WTC11 (cell line): ENCODE results near the gene UBL5. TPM values are rescaled to one million over a fixed set of nuclear protein-coding genes. Genes with fewer than 3 reads are reported as not detected.

Source experiments
- ATAC-seq: fragments of 200-7000 bp; cut with Tn5 transposase; 2 replicates; pipeline ENCODE4 v1.10.0; 2021; ENCODE audit warnings: mild to moderate bottlenecking, moderate library complexity
- CTCF ChIA-PET: fragments of 300-600 bp; sonication (Branson Sonifier 250); formaldehyde crosslinking; loops from one replicate; lab custom pipeline; 2021; ENCODE audit warnings: antibody characterized with exemption; lab: Charles Lee
- POLR2A ChIA-PET: fragments of 350-600 bp; sonication (Branson Sonifier 250); formaldehyde crosslinking; loops from one replicate; lab custom pipeline; 2021; ENCODE audit warnings: antibody characterized with exemption; lab: Charles Lee
- DNase-seq: peaks from one replicate; pipeline ENCODE4 v3.0.0; 2021; ENCODE audit warnings: low spot score
- H3K27ac Mint-ChIP-seq: 2 replicates; pipeline ENCODE4 v1.8.0; 2021; ENCODE audit warnings: mixed read lengths
- H3K27me3 Mint-ChIP-seq: 2 replicates; pipeline ENCODE4 v1.8.0; 2021; ENCODE audit warnings: low read depth, mild to moderate bottlenecking, moderate library complexity, mixed read lengths
- H3K36me3 Mint-ChIP-seq: 2 replicates; pipeline ENCODE4 v1.8.0; 2021; ENCODE audit warnings: mixed read lengths
- H3K4me1 Mint-ChIP-seq: 2 replicates; pipeline ENCODE4 v1.8.0; 2022; ENCODE audit warnings: mixed read lengths
- H3K4me3 Mint-ChIP-seq: 2 replicates; pipeline ENCODE4 v1.8.0; 2021; ENCODE audit warnings: mild to moderate bottlenecking, moderate library complexity, mixed read lengths
- H3K9me3 Mint-ChIP-seq: 2 replicates; pipeline ENCODE4 v1.8.0; 2021; ENCODE audit warnings: mixed read lengths
- EMX1 ChIP-seq: fragments of 250-450 bp; sonication (Bioruptor Pico); IDR thresholded peaks from 2 replicates; pipeline ENCODE4 v1.8.0; 2021; ENCODE audit warnings: mild to moderate bottlenecking
- FOXJ3 ChIP-seq: sonication (generic); formaldehyde crosslinking; IDR thresholded peaks from 2 replicates; pipeline ENCODE4 v1.9.0; 2021; ENCODE audit warnings: missing genetic modification reagents, mild to moderate bottlenecking, borderline replicate concordance
- FOXK1 ChIP-seq: sonication (generic); formaldehyde crosslinking; IDR thresholded peaks from 2 replicates; pipeline ENCODE4 v1.8.0; 2022; ENCODE audit warnings: mild to moderate bottlenecking, moderate library complexity, missing genetic modification reagents
- JUN ChIP-seq: sonication (generic); formaldehyde crosslinking; IDR thresholded peaks from 2 replicates; pipeline ENCODE4 v1.8.0; 2023; ENCODE audit warnings: mild to moderate bottlenecking, missing genetic modification reagents
- KAT7 ChIP-seq: sonication (generic); formaldehyde crosslinking; IDR thresholded peaks from 2 replicates; pipeline ENCODE4 v1.8.1; 2023; ENCODE audit warnings: missing genetic modification reagents, mild to moderate bottlenecking, borderline replicate concordance
- MXD4 ChIP-seq: fragments of 250-450 bp; sonication (Bioruptor Pico); IDR thresholded peaks from 2 replicates; pipeline ENCODE4 v1.8.0; 2021; ENCODE audit warnings: mild to moderate bottlenecking, moderate library complexity, borderline replicate concordance
- NR1H2 ChIP-seq: sonication (generic); formaldehyde crosslinking; IDR thresholded peaks from 2 replicates; pipeline ENCODE4 v1.9.0; 2021; ENCODE audit warnings: mild to moderate bottlenecking, moderate library complexity, missing genetic modification reagents
- NR2C2 ChIP-seq: sonication (generic); formaldehyde crosslinking; IDR thresholded peaks from 2 replicates; pipeline ENCODE4 v1.8.0; 2022; ENCODE audit warnings: mild to moderate bottlenecking, missing genetic modification reagents
- SMAD3 ChIP-seq: sonication (generic); formaldehyde crosslinking; IDR thresholded peaks from 2 replicates; pipeline ENCODE4 v1.8.0; 2022; ENCODE audit warnings: missing genetic modification reagents, mild to moderate bottlenecking, borderline replicate concordance
- TCF7 ChIP-seq: sonication (generic); formaldehyde crosslinking; IDR thresholded peaks from 2 replicates; pipeline ENCODE4 v1.8.0; 2022; ENCODE audit warnings: mild to moderate bottlenecking, low read depth, missing genetic modification reagents, moderate library complexity
- TP53 ChIP-seq: sonication (generic); formaldehyde crosslinking; IDR thresholded peaks from 2 replicates; pipeline ENCODE4 v1.8.1; 2023; ENCODE audit warnings: mild to moderate bottlenecking, missing genetic modification reagents
- ZBTB21 ChIP-seq: sonication (generic); formaldehyde crosslinking; IDR thresholded peaks from 2 replicates; pipeline ENCODE4 v1.8.1; 2023; ENCODE audit warnings: mild to moderate bottlenecking, missing genetic modification reagents, borderline replicate concordance
- ZNF219 ChIP-seq: sonication (generic); formaldehyde crosslinking; IDR thresholded peaks from 2 replicates; pipeline ENCODE4 v1.8.0; 2023; ENCODE audit warnings: missing genetic modification reagents, mild to moderate bottlenecking, borderline replicate concordance
- ZNF416 ChIP-seq: fragments of 250-450 bp; sonication (Bioruptor Pico); IDR thresholded peaks from 2 replicates; pipeline ENCODE4 v1.9.0; 2021; ENCODE audit warnings: mild to moderate bottlenecking, inconsistent platforms
- ZNF671 ChIP-seq: fragments of 250-450 bp; sonication (Bioruptor Pico); IDR thresholded peaks from 2 replicates; pipeline ENCODE4 v1.8.0; 2021; ENCODE audit warnings: mild to moderate bottlenecking
- total RNA-seq: library from RNA; stranded (reverse); gene quantifications from 3 replicates; pipeline ENCODE4 v1.2.3, GENCODE V29; 2021
- TF ChIP-seq, protein P1 (sequence below): sonication (generic); formaldehyde crosslinking; IDR thresholded peaks from 2 replicates; pipeline ENCODE4 v1.8.1; 2023; ENCODE audit warnings: mild to moderate bottlenecking, missing genetic modification reagents, moderate library complexity
- TF ChIP-seq, protein P2 (sequence below): sonication (generic); formaldehyde crosslinking; conservative IDR thresholded peaks from 2 replicates; pipeline ENCODE4 v1.8.1; 2023; ENCODE audit warnings: mild to moderate bottlenecking, low read depth, missing genetic modification reagents, moderate library complexity
- TF ChIP-seq, protein P3 (sequence below): sonication (generic); formaldehyde crosslinking; IDR thresholded peaks from 2 replicates; pipeline ENCODE4 v1.8.1; 2022; ENCODE audit warnings: low read depth, missing genetic modification reagents, borderline replicate concordance

The UBL5 gene
- total RNA-seq, 1 experiment from 2014 or later: 402 TPM

DNA sequence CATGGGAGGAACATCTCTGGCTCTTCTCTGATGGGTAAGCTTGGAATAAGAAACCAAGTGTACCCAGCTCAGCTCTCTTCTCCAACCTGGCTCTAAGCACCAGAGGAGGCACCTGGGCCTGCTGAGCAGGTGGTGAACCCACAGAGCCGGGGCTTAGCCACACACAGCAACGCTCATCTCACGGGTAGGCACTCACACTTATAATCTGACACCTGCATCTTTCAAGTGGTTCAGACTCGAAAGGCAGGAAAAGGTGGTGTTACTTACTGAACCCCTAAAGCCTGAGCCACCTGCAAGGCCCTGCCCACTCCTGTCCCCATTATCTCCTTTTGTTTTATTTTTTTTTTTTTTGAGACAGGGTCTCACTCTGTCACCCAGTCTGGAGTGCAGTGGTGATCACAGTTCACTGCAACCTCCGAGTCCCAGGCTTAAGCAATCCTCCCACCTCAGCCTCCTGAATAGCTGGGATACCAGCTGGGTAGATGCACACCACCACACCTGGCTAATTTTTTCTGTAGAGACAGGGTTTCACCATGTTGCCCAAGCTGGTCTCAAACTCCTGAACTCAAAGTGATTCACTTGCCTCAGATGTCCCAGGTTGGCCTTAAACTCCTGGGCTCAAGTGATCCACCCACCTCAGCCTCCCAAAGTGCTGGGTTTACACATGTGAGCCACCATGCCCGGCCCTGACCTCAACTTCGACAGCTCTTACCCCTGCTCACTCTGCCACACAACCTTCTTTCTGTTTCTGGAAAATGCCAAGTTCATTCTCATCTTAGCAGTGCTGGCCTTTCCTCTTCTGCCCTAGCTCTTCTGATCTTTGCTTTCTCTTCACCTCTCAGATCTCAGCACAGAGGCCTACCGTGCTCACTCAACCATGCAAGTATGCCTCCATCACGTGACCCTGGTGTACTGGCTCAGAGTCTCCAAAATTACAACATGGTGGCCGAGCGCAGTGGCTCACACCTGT, 18.6 kb upstream of the UBL5 start:
- DNase-seq (no peak), ATAC-seq (no peak)
- no peaks in the 10 kb centered on the region for H3K4me1 Mint-ChIP-seq
- CTCF ChIA-PET: no interaction called here
- no peak overlapping the region for H3K27ac Mint-ChIP-seq
- 0 out of 2 replicates have a peak, but pooled peaks cover 3% of the 10 kb centered on the region for H3K9me3 Mint-ChIP-seq
- TF ChIP-seq ZNF219 (CRISPR knock-in tag) (no peak), TP53 (no peak), SMAD3 (CRISPR knock-in tag) (no peak), KAT7 (CRISPR knock-in tag) (no peak)
- POLR2A ChIA-PET: interaction anchor here (0.5 kb wide), 1 partner anchor 8 kb away, joined by 4 read pairs; no protein-coding TSS in a partner anchor
- H3K4me3 Mint-ChIP-seq: no peak overlapping the region
- H3K36me3 Mint-ChIP-seq: peaks cover 23% of the 10 kb centered on the region
- no peaks in the 10 kb centered on the region for H3K27me3 Mint-ChIP-seq

DNA sequence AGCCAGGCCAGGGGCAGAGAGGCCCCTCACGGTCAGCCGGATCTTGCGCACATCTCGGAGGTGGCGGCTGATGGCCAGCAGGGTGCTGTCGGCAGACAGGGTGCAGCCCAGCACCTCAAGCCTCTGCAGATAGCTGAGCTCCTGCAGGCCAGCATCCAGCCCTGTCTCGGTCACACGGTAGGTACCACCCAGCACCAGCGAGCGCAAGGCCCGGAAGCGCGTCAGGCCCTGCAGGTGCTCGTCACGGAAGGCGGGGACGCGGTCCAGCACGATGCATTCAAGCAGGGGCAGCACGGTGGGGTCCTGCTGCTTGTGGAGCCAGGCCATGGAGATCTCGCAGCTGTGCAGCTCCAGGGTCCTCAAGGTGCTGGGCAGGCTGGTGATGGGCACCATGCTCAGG, 16.6 kb upstream of the UBL5 start:
- ChIA-PET POLR2A (no interaction called here), CTCF (no interaction called here)
- ATAC-seq (no peak), DNase-seq (no peak)
- no peaks in the 10 kb centered on the region for H3K27me3 Mint-ChIP-seq
- peaks cover 39% of the 10 kb centered on the region for H3K36me3 Mint-ChIP-seq
- TF ChIP-seq, protein P1, sequence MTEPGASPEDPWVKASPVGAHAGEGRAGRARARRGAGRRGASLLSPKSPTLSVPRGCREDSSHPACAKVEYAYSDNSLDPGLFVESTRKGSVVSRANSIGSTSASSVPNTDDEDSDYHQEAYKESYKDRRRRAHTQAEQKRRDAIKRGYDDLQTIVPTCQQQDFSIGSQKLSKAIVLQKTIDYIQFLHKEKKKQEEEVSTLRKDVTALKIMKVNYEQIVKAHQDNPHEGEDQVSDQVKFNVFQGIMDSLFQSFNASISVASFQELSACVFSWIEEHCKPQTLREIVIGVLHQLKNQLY (CRISPR knock-in tag): no peak
- TF ChIP-seq MXD4 (CRISPR knock-in tag): no peak
- TF ChIP-seq, protein P2, sequence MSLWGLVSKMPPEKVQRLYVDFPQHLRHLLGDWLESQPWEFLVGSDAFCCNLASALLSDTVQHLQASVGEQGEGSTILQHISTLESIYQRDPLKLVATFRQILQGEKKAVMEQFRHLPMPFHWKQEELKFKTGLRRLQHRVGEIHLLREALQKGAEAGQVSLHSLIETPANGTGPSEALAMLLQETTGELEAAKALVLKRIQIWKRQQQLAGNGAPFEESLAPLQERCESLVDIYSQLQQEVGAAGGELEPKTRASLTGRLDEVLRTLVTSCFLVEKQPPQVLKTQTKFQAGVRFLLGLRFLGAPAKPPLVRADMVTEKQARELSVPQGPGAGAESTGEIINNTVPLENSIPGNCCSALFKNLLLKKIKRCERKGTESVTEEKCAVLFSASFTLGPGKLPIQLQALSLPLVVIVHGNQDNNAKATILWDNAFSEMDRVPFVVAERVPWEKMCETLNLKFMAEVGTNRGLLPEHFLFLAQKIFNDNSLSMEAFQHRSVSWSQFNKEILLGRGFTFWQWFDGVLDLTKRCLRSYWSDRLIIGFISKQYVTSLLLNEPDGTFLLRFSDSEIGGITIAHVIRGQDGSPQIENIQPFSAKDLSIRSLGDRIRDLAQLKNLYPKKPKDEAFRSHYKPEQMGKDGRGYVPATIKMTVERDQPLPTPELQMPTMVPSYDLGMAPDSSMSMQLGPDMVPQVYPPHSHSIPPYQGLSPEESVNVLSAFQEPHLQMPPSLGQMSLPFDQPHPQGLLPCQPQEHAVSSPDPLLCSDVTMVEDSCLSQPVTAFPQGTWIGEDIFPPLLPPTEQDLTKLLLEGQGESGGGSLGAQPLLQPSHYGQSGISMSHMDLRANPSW (CRISPR knock-in tag): no peak
- TF ChIP-seq FOXJ3 (CRISPR knock-in tag): no peak
- TF ChIP-seq TCF7 (CRISPR knock-in tag): no peak
- TF ChIP-seq, protein P3, sequence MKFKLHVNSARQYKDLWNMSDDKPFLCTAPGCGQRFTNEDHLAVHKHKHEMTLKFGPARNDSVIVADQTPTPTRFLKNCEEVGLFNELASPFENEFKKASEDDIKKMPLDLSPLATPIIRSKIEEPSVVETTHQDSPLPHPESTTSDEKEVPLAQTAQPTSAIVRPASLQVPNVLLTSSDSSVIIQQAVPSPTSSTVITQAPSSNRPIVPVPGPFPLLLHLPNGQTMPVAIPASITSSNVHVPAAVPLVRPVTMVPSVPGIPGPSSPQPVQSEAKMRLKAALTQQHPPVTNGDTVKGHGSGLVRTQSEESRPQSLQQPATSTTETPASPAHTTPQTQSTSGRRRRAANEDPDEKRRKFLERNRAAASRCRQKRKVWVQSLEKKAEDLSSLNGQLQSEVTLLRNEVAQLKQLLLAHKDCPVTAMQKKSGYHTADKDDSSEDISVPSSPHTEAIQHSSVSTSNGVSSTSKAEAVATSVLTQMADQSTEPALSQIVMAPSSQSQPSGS (CRISPR knock-in tag): no peak
- TF ChIP-seq JUN (CRISPR knock-in tag): no peak
- TF ChIP-seq ZNF671 (CRISPR knock-in tag): no peak
- no peak for TF ChIP-seq ZBTB21
- no peak for TF ChIP-seq EMX1 (CRISPR knock-in tag)
- no peak for TF ChIP-seq NR2C2 (CRISPR knock-in tag)
- TF ChIP-seq FOXK1: no peak
- no peak for TF ChIP-seq ZNF416 (CRISPR knock-in tag)
- TF ChIP-seq NR1H2 (CRISPR knock-in tag): no peak
- H3K4me1 Mint-ChIP-seq: no peaks in the 10 kb centered on the region
- peaks cover 13% of the 10 kb centered on the region for H3K9me3 Mint-ChIP-seq
- no peak overlapping the region for H3K4me3 Mint-ChIP-seq
- H3K27ac Mint-ChIP-seq: no peak overlapping the region
